ENCODE data around the gene USP12.

Gene USP12

DNA sequence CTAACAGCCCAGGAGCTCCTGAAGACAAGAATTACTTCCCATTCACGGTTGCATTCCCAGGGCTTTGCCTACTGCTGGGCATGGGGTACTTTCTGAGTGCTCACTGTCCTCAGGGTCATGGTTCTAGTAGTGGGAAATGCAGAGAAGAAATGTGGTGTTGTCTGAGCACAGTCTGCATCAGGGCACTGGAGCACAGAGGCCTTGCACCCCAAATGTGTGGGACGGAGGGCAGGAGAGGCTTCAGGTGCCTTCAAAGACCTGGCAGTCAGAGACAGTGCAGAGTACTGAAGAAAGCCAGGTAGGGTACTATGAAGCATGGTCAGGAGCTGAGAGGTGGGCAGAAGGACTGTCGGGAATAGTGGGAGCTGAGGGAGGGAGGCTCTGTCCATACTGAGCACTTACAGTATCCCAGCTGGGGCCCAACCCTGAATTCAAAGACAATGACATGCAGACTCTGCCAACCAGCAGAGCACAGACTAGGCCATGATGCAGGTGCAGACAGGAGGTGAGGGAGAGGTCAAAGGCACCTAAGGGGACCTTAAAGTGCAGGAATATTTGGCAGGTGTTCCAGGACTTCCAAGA, 144.4 kb downstream of the USP12 start:
- no peak for DNase-seq

DNA sequence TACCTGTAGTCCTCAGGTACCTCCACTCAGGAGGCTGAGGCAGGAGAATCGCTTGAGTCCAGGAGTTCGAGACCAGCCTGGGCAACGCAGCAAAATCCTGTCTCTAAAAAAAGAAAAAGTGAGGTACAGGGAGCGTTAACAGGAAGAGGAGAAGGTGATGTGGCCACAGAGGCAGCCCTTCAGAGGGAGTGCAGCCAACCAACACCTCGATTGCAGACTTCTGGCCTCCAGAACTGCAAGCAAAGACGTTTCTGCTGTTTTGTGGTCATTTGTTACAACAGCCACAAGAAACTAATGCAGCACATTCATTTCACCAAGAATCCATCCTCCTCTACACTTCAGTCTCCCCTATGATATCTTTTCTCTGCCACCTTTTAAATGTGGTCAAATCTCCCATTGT, 145.2 kb downstream of the USP12 start:
- DNase-seq = no peak

DNA sequence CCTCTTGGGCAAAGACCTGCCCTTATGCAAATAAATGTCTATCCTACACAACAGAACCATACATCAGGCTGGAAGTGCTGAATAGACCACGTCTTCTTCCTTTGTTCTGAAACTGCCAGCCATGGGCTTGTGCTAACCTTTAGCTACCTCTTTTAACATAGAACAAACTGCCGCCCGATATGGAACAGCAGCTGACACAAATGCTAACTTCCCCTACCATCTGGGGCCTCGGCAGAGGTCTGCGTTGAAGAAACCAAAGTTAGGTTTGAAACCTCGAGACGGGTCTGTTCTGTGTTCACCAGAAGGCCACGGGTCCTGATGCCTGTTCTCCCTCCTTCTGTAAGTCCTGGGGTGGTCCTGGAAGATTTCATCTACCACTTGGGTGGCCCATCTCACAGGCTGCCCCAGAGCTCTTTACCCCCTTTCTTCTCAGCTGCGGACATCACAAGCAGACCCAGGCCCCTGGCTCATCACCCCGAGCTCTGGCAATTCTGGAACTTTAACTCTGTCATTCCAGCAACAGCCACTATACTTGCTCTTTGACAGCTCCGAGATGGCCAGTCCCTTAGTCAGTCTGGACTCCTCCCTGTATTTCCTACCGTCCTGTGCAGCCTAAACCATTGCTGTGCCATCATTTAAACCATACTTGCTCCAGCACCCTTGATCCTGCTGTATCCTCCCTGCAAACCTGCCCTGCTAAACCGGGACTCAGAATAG, 146.7 kb downstream of the USP12 start:
- no peak for DNase-seq

DNA sequence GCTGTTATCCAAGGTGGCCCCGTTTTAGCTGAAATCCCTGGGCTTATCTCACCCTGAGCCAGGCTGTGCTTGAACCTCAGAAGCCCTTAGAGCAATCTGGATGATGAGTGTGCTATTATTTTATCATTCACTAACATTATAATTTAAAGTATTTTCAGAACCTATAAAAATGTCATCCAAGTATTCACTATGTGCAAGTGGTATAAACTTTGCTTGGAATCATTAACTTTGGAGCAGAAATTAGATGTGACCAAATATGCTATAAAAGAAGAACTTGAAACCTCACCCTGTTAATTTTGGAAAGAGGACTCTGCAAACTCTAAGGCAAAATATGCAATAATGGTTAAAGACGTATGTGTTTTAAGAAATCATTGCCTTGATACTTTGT, 147.5 kb downstream of the USP12 start:
- no peak for DNase-seq

DNA sequence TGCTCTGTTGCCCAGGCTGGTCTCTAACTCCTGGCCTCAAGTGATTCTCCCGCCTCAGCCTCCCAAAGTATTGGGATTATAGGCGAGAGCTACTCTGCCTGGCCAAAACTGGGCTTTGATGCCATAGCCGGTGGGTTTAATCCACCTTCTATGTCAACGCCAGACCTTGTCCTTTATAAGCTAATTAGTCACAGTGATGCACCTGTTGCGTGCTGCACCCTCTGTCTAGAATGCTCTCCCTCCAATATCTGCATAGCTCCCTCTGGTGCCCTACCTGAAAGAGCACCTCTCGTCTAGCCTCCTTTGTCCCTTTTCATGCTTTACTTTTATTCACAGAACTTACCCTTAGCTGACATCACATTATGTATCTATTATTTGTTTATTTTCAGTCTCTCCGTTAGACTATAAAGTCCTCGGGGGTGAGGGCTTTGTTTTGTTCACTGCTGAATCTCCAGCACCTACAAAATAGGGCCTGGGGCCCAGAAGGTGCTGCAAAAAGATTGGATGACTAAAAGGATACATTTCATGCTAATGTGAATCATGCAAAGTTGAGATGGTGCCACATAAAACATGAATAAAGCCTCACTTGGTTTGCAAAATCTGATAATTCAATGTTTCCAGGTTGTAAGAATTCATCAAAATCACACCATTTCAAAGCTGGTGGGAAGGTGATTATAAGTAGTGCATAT, 148.1 kb downstream of the USP12 start:
- DNase-seq = no peak

DNA sequence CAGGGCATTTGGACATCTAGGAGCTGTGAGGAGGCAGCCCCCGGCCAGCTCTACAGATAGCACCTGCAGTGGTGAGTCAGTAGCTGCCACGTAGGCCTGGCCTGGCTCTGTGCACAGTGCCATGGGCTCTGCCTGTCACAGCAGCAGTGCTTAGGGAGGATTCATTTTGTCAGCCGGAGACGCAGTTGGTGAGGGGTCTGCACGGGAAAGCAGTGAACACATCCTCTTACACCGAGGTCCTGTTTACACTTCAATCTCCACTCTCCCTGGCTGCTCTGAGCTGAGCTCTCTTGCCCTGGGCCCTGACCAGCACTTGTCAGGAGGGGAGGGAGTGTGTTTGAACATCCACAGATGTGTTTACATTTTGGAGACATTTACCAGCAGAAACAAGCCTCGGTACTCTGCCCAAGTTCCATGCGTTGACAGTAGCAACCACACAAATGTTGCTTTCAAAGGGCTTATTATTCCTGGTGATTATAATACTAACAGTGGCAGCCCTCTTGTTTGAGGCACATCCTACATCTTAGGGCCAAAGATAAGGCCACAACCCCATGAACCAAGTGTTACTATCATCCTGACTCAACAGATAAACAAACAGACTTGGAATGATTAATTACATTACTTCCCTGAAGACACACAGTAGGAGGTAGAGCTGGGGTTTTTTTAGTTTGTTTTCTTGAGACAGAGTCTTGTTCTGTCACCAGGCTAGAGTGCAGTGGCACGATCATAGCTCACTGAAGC, 148.9 kb downstream of the USP12 start:
- no peak for DNase-seq

DNA sequence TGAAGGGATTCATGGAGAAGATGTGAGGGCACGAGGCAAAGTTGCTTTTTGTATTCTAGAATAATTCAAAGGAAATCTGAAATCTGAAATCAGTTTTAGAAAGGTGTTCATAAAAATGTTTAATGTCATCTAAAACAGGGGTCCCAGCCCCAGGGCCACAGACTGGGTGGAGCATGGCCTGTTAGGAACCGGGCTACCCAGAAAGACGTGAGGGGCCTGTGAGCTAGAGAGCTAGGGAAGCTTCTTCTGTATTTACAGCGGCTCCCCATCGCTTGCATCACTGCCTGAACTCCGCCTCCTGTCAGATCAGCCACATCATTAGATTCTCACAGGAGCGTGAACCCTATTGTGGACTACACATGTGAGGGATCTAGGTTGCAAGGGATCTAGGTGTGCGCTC, 151.2 kb downstream of the USP12 start:
- DNase-seq = no peak

DNA sequence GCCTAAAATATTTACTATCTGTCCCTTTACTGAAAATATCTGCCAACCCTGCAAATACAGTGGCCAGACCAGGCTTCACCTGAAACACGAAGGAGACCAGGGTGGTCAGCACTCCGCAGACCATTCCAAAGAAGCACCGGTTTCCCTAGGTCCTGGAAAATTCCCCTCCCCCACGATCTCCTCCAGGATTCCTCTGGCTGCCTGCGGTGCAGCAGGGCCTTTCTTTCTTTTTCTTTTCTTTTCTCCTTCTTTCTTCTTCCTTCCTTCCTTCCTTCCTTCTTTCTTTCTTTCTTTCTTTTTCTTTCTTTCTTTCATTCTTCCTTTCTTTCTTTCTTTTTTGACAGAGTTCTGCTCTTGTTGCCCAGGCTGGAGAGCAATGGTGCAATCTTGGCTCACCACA, 152.7 kb downstream of the USP12 start:
- no peak for DNase-seq

DNA sequence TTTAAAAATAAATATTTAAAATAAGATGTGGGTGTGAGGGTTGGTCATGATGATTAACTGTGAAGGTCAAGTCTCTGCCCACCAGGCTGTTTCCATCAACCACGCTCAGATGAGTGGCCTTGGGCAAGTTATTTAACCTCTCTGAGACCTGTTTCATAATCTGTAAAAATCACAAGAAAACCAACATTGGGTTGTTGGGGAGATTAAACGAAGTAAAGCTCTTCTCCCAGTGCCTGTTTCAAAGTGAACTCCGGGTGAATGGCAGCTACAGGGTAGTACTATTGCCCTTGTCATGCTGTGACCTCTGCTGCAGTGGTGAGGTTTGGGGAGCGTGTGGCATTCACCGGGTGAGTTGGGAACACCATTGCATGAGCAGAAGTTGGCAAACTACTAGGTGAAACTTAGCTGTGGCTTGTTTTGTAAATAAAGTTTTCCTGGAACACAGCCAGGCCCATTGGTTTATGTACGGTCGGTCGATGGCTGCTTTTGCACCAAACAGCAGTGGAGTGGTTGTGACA, 153.2 kb downstream of the USP12 start:
- no peak for DNase-seq

DNA sequence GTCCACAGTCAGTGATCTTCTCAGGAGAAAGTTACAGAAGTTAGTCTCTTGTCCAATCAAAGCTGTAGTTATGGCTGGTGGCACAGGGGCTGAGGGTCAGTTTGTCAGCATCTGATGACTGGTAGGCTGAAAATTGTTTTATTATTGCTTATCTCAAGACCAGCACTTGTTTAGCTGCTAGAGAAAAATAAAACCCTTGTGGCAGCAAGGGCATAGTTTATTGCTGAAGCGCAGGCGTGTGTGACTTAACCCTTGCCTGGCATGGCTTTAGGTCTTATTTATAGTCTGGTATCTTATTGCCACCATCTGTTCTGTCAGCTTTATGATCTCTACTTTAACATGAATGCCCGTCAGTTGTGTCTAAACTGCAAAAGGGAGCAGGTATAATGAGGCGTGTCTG, 154.7 kb downstream of the USP12 start:
- DNase-seq = no peak
